Esophagus (tissue), 2 donors: ENCODE data around the gene GPD1. TPM values are rescaled to one million over a fixed set of nuclear protein-coding genes. Genes with fewer than 3 reads are reported as not detected.

Source experiments
- H3K27ac ChIP-seq, 2 donors: one replicate each; pipeline ENCODE4 v1.5.1; 2013; ENCODE audit warnings: low read depth in 2 of 2, mild to moderate bottlenecking in 2 of 2, inconsistent platforms in 1 of 2, low read length in 1 of 2, moderate library complexity in 1 of 2
- H3K27me3 ChIP-seq, 2 donors: one replicate each; pipeline ENCODE4 v1.6.1; 2013; ENCODE audit warnings: low read length in 2 of 2, control low read depth in 1 of 2, mild to moderate bottlenecking in 1 of 2; ENCODE audit not compliant: insufficient read depth in 2 of 2, control insufficient read depth in 1 of 2
- H3K36me3 ChIP-seq, 2 donors: one replicate each; pipeline ENCODE4 v1.6.1; 2013; ENCODE audit warnings: low read length in 1 of 2; ENCODE audit not compliant: control insufficient read depth in 2 of 2, insufficient read depth in 2 of 2
- H3K4me1 ChIP-seq, 2 donors: one replicate each; pipeline ENCODE4 v1.6.1; 2013; ENCODE audit warnings: low read length in 1 of 2; ENCODE audit not compliant: control insufficient read depth in 2 of 2, insufficient read depth in 2 of 2
- H3K4me3 ChIP-seq, 2 donors: one replicate each; pipeline ENCODE4 v1.5.1; 2013; ENCODE audit warnings: low read length in 2 of 2, mild to moderate bottlenecking in 2 of 2, low read depth in 1 of 2, moderate library complexity in 1 of 2
- H3K9me3 ChIP-seq, 2 donors: one replicate each; pipeline ENCODE4 v1.6.1; 2013; ENCODE audit warnings: mild to moderate bottlenecking in 2 of 2, low read depth in 1 of 2, low read length in 1 of 2, moderate library complexity in 1 of 2; ENCODE audit not compliant: control insufficient read depth in 2 of 2, insufficient read depth in 1 of 2
- WGBS, 2 donors: extraction: QIAGEN DNeasy Blood & Tissue Kit; methylation state at CpG; one replicate each; pipeline ENCODE4 v1.1.7; 2013; 5-methylcytosine and 5-hydroxymethylcytosine counted together
- polyA plus RNA-seq, 2 donors: library from polyadenylated mRNA; stranded (reverse); fragments of 200-250 nt; gene quantifications; one replicate each; pipeline ENCODE4 v1.2.3, GENCODE V29; 2013
- donor health status: healthy with polysubstance abuse.
- donor health status: Bipolar disorder and iron deficiency.

GPD1 gene
- polyA plus RNA-seq, 2 donors = 0.29 to 0.32 TPM

- H3K36me3 ChIP-seq = no peaks in the 10 kb centered on the region
- H3K27me3 ChIP-seq = no peaks in the 10 kb centered on the region
- no peak overlapping the region for H3K27ac ChIP-seq
- 72% methylated on average over 7 of the region's 7 CpGs for WGBS, 2 donors
- no peak overlapping the region for H3K4me3 ChIP-seq
- peaks cover 2 to 3% of the 10 kb centered on the region in 2 donors for H3K4me1 ChIP-seq
- no peaks in the 10 kb centered on the region for H3K9me3 ChIP-seq
These were observed 30.6 kb upstream of the GPD1 start for GRCh38 chr12:50073206-50073605.

- peaks cover 2 to 3% of the 10 kb centered on the region in 2 donors for H3K4me1 ChIP-seq
- WGBS, 2 donors = 83 to 85% methylated on average over 10 of the region's 10 CpGs
- no peaks in the 10 kb centered on the region for H3K36me3 ChIP-seq
- H3K9me3 ChIP-seq = no peaks in the 10 kb centered on the region
- no peaks in the 10 kb centered on the region for H3K27me3 ChIP-seq
- no peak overlapping the region for H3K27ac ChIP-seq
- no peak overlapping the region for H3K4me3 ChIP-seq
These were observed 30.1 kb upstream of the GPD1 start for GRCh38 chr12:50073712-50074111.

- 3 to 4% methylated on average over 9 of the region's 9 CpGs for WGBS, 2 donors
- Histone ChIP-seq H3K27me3 (no peaks in the 10 kb centered on the region), H3K4me3 (no peak overlapping the region)
These were observed 28.6 kb upstream of the GPD1 start for GRCh38 chr12:50074936-50075807.

DNA sequence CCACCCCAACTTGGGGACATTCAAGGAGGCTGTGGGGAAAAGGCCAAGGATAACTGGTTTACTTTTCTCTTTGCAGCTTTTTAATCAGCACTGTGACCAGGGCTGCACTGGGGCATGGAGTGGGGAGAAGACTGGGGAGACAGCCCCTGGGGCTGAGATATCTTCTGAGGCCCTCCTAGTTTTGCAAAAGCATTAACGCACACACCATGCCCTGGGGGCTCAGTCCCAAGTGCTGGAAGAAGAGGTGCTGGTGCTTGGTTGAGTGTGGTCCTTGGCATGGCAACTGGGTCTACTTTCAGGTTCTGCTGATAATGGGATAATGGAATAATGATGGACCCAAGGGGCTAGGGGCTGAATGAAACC is 28.0 kb upstream of the GPD1 start:
- H3K27ac ChIP-seq = no peak overlapping the region
- no peaks in the 10 kb centered on the region for H3K36me3 ChIP-seq
- H3K4me1 ChIP-seq = no peaks in the 10 kb centered on the region
- H3K27me3 ChIP-seq = no peaks in the 10 kb centered on the region
- H3K4me3 ChIP-seq = no peak overlapping the region
- WGBS, 2 donors = 74 to 86% methylated on average over 1 of the region's 1 CpG
- no peaks in the 10 kb centered on the region for H3K9me3 ChIP-seq

More at GRCh38 chr12:50074936-50075807, 28.6 kb upstream of the GPD1 start:
- Histone ChIP-seq H3K9me3 (no peaks in the 10 kb centered on the region), H3K27ac (no peak overlapping the region), H3K4me1 (peaks cover 0 to 2% of the 10 kb centered on the region in 2 donors), H3K36me3 (no peaks in the 10 kb centered on the region)

DNA sequence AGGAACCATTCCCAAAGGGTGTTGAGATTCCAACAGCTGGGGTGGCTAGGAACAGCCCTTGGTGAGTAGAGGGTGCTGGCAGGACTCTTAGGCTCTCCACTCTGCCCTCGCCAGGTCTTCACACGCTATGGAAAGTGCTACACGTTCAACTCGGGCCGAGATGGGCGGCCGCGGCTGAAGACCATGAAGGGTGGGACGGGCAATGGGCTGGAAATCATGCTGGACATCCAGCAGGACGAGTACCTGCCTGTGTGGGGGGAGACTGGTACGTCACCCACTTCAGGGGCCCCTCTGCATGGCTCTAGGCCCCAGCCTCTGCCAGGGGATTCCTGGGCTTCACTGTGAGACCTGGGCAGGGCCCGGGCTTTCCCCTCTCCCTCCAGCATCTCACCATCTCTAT is 26.7 kb upstream of the GPD1 start:
- no peaks in the 10 kb centered on the region for H3K27me3 ChIP-seq
- H3K36me3 ChIP-seq = no peaks in the 10 kb centered on the region
- no peak overlapping the region for H3K27ac ChIP-seq
- 90 to 91% methylated on average over 12 of the region's 12 CpGs for WGBS, 2 donors
- H3K4me3 ChIP-seq = no peak overlapping the region
- H3K9me3 ChIP-seq = no peaks in the 10 kb centered on the region
- no peaks in the 10 kb centered on the region for H3K4me1 ChIP-seq

- Histone ChIP-seq H3K27me3 (no peaks in the 10 kb centered on the region), H3K9me3 (no peaks in the 10 kb centered on the region), H3K36me3 (no peaks in the 10 kb centered on the region), H3K27ac (no peak overlapping the region), H3K4me3 (no peak overlapping the region), H3K4me1 (no peaks in the 10 kb centered on the region)
- 89 to 94% methylated on average over 10 of the region's 10 CpGs for WGBS, 2 donors
These were observed 25.5 kb upstream of the GPD1 start for GRCh38 chr12:50078281-50078680.

- 92 to 93% methylated on average over 5 of the region's 5 CpGs for WGBS, 2 donors
- no peaks in the 10 kb centered on the region for H3K4me1 ChIP-seq
- no peak overlapping the region for H3K4me3 ChIP-seq
These were observed 24.0 kb upstream of the GPD1 start for GRCh38 chr12:50079771-50080170.

GRCh38 chr12:50081096-50081808 is 22.6 kb upstream of the GPD1 start:
- Histone ChIP-seq H3K36me3 (no peaks in the 10 kb centered on the region), H3K27me3 (no peaks in the 10 kb centered on the region), H3K9me3 (no peaks in the 10 kb centered on the region), H3K27ac (no peak overlapping the region), H3K4me1 (no peaks in the 10 kb centered on the region), H3K4me3 (no peak overlapping the region)
- WGBS, 2 donors = 41 to 47% methylated on average over 42 to 46 of the region's 46 CpGs

More at GRCh38 chr12:50079771-50080170, 24.0 kb upstream of the GPD1 start:
- Histone ChIP-seq H3K27me3 (no peaks in the 10 kb centered on the region), H3K36me3 (no peaks in the 10 kb centered on the region), H3K27ac (no peak overlapping the region), H3K9me3 (no peaks in the 10 kb centered on the region)

- no peaks in the 10 kb centered on the region for H3K4me1 ChIP-seq
- no peaks in the 10 kb centered on the region for H3K9me3 ChIP-seq
- WGBS, 2 donors = 73 to 82% methylated on average over 7 of the region's 7 CpGs
- H3K36me3 ChIP-seq = peaks cover 6 to 7% of the 10 kb centered on the region in 2 donors
- no peak overlapping the region for H3K27ac ChIP-seq
- H3K4me3 ChIP-seq = no peak overlapping the region
- H3K27me3 ChIP-seq = no peaks in the 10 kb centered on the region
These were observed 21.2 kb upstream of the GPD1 start for GRCh38 chr12:50082644-50083043.
